ENCODE results near the gene C7orf25.

DNA sequence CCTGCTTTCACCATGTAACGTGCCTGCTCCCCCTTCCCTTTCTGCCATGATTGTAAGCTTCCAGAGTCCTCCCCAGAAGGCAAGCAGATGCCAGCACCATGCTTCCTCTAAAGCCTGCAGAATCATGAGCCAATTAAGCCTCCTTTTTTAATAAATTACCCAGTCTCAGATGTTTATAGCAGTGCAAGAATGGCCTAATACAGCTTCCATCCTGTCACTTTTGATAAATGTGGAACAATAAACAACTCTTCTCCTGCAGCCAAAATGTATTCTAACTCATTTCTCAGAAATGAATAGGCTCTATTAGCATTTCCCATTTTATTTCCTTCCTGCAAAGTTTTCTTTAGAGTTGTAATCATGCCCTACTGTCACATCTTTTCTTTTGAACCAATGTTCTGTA is 43.4 kb downstream of the C7orf25 start:
- no peak for TF ChIP-seq CTCF (conservative IDR thresholded peaks at IDR 0.05)
- no peak for TF ChIP-seq ZFX (IDR thresholded peaks at IDR 0.05)
